GM12864 (cell line): Measurements from ENCODE around the gene C4orf54.

ENCODE experiments used
- DNase-seq: peaks from one replicate; pipeline ENCODE4 v3.0.0-alpha.2; 2011; ENCODE audit warnings: low read depth
- H3K4me3 ChIP-seq: 2 replicates; pipeline ENCODE4 v1.5.1; 2011; ENCODE audit warnings: mild to moderate bottlenecking, low read depth, low read length, control low read depth
- CTCF ChIP-seq: IDR thresholded peaks from 2 replicates; pipeline ENCODE4 v1.5.1; 2011; ENCODE audit warnings: low read depth, mild to moderate bottlenecking, moderate library complexity, low read length, control low read depth, inconsistent platforms; ENCODE audit errors: missing control alignments

Gene C4orf54

GRCh38 chr4:99648321-99648720 is 9.3 kb downstream of the C4orf54 start:
- H3K4me3 ChIP-seq = no peak overlapping the region
- TF ChIP-seq CTCF = no peak
- no peak for DNase-seq

- no peak for TF ChIP-seq CTCF
- H3K4me3 ChIP-seq = no peak overlapping the region
- no peak for DNase-seq
Observed at GRCh38 chr4:99647071-99647470, 10.6 kb downstream of the C4orf54 start.

DNA sequence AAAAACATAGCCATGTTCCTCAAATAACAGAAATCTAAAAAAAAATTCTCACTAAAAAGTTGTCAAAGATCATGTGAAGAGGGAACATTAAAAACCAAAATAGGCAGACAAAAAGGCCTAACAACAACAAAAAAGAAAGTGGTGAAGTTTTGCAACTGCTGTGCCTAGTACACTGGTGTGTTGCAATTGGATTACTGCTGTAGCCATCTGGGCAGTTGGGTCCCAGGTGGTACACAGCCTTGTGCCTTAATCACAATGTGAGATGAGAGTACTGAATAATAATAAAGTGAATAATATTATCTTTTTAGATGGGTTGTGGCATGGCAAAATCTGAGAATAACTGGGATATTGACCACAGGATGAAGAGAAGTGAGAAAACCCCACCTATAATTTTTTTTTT is 12.0 kb downstream of the C4orf54 start:
- no peak for DNase-seq
- H3K4me3 ChIP-seq = no peak overlapping the region
- TF ChIP-seq CTCF = no peak

- DNase-seq = no peak
- TF ChIP-seq CTCF = no peak
- no peak overlapping the region for H3K4me3 ChIP-seq
Observed at GRCh38 chr4:99645036-99645435, 12.6 kb downstream of the C4orf54 start.

DNA sequence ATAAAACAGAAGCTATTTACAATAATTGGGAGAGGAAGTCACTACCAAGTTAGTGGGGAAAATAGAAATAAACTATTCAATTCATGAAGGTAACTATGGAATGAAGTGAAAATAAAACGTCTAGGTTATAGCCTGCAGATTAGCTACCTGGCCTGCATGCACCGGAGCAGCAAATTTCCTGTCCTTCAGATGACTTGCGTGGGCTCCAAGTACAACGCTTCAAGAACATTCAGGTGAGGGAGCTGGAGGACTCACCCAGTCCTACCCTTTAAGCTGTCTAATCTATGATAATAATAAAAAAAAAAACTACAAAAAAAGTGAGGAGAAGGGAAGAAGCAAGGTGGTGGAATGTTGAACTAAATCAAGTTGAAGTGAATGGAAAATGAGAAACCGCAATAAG is 13.2 kb downstream of the C4orf54 start:
- DNase-seq = no peak
- no peak for TF ChIP-seq CTCF
- no peak overlapping the region for H3K4me3 ChIP-seq

- H3K4me3 ChIP-seq = no peak overlapping the region
- no peak for DNase-seq
Observed at GRCh38 chr4:99642725-99643489, 14.7 kb downstream of the C4orf54 start.

More at GRCh38 chr4:99642725-99643489, 14.7 kb downstream of the C4orf54 start:
- TF ChIP-seq CTCF = no peak
